Smooth muscle cell (in vitro differentiated cells): ENCODE data around the gene HTR4. TPM values are rescaled to one million over a fixed set of nuclear protein-coding genes. Genes with fewer than 3 reads are reported as not detected.
A peak's percentile ranks its signal among the peaks of the same experiment; 100 is the strongest.

Experiments used
- DNase-seq: peaks from one replicate; lab custom pipeline; 2025; ENCODE audit not compliant: unreplicated experiment; lab: John Stamatoyannopoulos, UW
- H2AFZ ChIP-seq: fragments of 200-600 bp; sonication (generic); 2 replicates; pipeline ENCODE4 v1.6.0; 2016; ENCODE audit warnings: antibody characterized with exemption, low read depth, mild to moderate bottlenecking
- H3F3A ChIP-seq: fragments of 200-600 bp; sonication (generic); 2 replicates; pipeline ENCODE4 v1.6.0; 2017; ENCODE audit warnings: antibody characterized with exemption, low read depth
- H3K27ac ChIP-seq: fragments of 200-600 bp; sonication (generic); 2 replicates; pipeline ENCODE4 v1.5.1; 2016; ENCODE audit warnings: low read depth, mild to moderate bottlenecking
- H3K27me3 ChIP-seq: fragments of 200-600 bp; sonication (generic); 2 replicates; pipeline ENCODE4 v1.6.1; 2016; ENCODE audit warnings: low read depth, mild to moderate bottlenecking
- H3K36me3 ChIP-seq: fragments of 200-600 bp; sonication (generic); 2 replicates; pipeline ENCODE4 v1.5.1; 2016; ENCODE audit warnings: low read depth
- H3K4me1 ChIP-seq: fragments of 200-600 bp; sonication (generic); 2 replicates; pipeline ENCODE4 v1.5.1; 2016; ENCODE audit warnings: low read depth
- H3K4me2 ChIP-seq: fragments of 200-600 bp; sonication (generic); 2 replicates; pipeline ENCODE4 v1.6.0; 2016; ENCODE audit warnings: mild to moderate bottlenecking
- H3K4me3 ChIP-seq: fragments of 200-600 bp; sonication (generic); 2 replicates; pipeline ENCODE4 v1.5.1; 2016; ENCODE audit warnings: mild to moderate bottlenecking
- H3K79me2 ChIP-seq: fragments of 200-600 bp; sonication (generic); 2 replicates; pipeline ENCODE4 v1.6.0; 2016; ENCODE audit warnings: low read depth, mild to moderate bottlenecking
- H3K9ac ChIP-seq: fragments of 200-600 bp; sonication (generic); 2 replicates; pipeline ENCODE4 v1.6.0; 2016; ENCODE audit warnings: low read depth
- H3K9me3 ChIP-seq: fragments of 200-600 bp; sonication (generic); replicated peaks from 2 replicates; pipeline ENCODE4 v1.5.1; 2016; ENCODE audit warnings: low read depth
- H4K20me1 ChIP-seq: fragments of 200-600 bp; sonication (generic); 2 replicates; pipeline ENCODE4 v1.6.0; 2016; ENCODE audit warnings: low read depth
- WGBS: methylation state at CpG from one replicate; pipeline ENCODE4 v1.1.7; 2016; ENCODE audit warnings: low lambda C conversion rate; 5-methylcytosine and 5-hydroxymethylcytosine counted together
- polyA plus RNA-seq: library from polyadenylated mRNA; unstranded; fragments of >200 nt; fragmentation: Nextera tagmentation; extraction: Ambion mirVana; gene quantifications from 2 replicates; pipeline ENCODE4 v1.2.1, GENCODE V29; 2016
- total RNA-seq: library from RNA; depleted of rRNA; stranded (reverse); fragments of >200 nt; gene quantifications from 2 replicates; pipeline ENCODE4 v1.2.3, GENCODE V29; 2014
- TF ChIP-seq, protein P1 (sequence below): fragments of 200-600 bp; sonication (generic); IDR thresholded peaks from 2 replicates; pipeline ENCODE4 v1.5.1; 2017; ENCODE audit warnings: borderline replicate concordance, mild to moderate bottlenecking, antibody characterized with exemption; ENCODE audit not compliant: insufficient read depth, poor library complexity, severe bottlenecking

Gene HTR4
- total and polyA plus RNA-seq, 2 experiments from 2014 or later, result 0.09 TPM; not detected in 1

DNA sequence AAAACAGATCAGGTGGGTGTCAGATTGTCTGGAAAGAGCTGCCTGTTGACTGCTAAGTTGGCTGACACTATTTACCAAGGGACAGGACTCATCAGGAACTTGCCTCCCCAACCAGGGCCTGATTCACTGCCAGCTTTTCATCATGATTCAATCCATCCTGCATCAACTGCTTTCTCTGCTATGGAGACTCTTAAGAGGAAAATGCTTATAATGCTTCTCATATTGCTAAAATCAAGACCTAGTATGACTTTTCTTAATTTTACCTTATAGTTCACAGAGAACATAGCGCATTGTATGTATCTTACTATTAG lies 21.3 kb downstream of the HTR4 start:
- Histone ChIP-seq H2AFZ (peak overlapping the region; percentile 26), H3F3A (no peaks in the 10 kb centered on the region), H3K9ac (no peak overlapping the region), H3K36me3 (no peaks in the 10 kb centered on the region), H3K4me2 (peak overlapping the region; percentile 46), H4K20me1 (no peaks in the 10 kb centered on the region), H3K27me3 (no peaks in the 10 kb centered on the region), H3K79me2 (no peaks in the 10 kb centered on the region), H3K4me3 (no peak overlapping the region), H3K4me1 (peaks cover 8% of the 10 kb centered on the region), H3K27ac (no peak overlapping the region), H3K9me3 (no peaks in the 10 kb centered on the region)
- DNase-seq, result no peak
- 100% methylated on average over 1 of the region's 1 CpG for WGBS
- TF ChIP-seq, protein P1, sequence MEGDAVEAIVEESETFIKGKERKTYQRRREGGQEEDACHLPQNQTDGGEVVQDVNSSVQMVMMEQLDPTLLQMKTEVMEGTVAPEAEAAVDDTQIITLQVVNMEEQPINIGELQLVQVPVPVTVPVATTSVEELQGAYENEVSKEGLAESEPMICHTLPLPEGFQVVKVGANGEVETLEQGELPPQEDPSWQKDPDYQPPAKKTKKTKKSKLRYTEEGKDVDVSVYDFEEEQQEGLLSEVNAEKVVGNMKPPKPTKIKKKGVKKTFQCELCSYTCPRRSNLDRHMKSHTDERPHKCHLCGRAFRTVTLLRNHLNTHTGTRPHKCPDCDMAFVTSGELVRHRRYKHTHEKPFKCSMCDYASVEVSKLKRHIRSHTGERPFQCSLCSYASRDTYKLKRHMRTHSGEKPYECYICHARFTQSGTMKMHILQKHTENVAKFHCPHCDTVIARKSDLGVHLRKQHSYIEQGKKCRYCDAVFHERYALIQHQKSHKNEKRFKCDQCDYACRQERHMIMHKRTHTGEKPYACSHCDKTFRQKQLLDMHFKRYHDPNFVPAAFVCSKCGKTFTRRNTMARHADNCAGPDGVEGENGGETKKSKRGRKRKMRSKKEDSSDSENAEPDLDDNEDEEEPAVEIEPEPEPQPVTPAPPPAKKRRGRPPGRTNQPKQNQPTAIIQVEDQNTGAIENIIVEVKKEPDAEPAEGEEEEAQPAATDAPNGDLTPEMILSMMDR, result no peak

DNA sequence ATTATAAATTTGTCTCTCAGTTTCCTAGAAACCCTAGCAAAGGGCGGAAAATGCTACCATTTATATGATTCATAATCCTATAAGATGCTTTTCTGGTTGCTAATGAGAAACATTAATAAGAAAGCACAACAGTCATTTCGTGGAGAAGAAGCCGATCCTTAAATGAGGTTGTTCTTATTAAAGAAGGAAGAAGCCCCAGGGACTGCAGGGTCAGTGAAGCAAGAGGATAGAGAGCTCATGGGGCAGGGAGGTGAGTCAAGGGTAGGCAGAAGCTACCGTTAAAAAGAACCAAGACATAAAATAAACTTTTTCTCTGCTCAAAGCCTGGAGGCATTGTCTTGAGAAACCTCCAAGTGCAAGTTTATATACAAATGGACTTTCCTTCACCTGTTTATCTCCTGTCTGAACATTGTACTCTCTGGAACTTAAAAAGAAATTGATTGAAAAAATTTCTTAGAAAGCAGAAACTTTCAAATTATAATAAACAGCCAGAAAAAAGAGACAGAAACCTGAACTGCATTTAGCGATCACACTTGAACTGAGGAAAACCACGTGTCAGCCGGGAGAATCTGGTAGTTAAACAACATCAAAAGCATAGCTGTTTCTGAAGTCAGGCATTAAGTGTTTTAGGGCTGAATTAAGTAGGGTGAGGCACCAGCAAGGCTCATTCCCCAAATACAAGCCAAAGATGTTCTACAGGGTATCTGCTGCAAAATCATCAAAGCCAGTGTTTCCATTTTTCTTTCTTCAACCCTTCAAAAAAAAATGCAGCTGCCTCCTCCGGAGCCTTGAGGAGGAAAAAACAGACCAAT lies 21.9 kb downstream of the HTR4 start:
- Histone ChIP-seq H3K4me3 (no peak overlapping the region), H2AFZ (peak overlapping the region; percentile 26), H3K36me3 (no peaks in the 10 kb centered on the region), H3K9ac (no peak overlapping the region), H3K4me2 (peak overlapping the region; percentile 46), H3K27me3 (no peaks in the 10 kb centered on the region), H4K20me1 (no peaks in the 10 kb centered on the region), H3F3A (no peaks in the 10 kb centered on the region), H3K4me1 (peaks cover 8% of the 10 kb centered on the region), H3K27ac (no peak overlapping the region), H3K79me2 (no peaks in the 10 kb centered on the region), H3K9me3 (no peaks in the 10 kb centered on the region)
- WGBS, result 33% methylated on average over 8 of the region's 8 CpGs
- TF ChIP-seq, protein P1, result no peak
- DNase-seq, result no peak

DNA sequence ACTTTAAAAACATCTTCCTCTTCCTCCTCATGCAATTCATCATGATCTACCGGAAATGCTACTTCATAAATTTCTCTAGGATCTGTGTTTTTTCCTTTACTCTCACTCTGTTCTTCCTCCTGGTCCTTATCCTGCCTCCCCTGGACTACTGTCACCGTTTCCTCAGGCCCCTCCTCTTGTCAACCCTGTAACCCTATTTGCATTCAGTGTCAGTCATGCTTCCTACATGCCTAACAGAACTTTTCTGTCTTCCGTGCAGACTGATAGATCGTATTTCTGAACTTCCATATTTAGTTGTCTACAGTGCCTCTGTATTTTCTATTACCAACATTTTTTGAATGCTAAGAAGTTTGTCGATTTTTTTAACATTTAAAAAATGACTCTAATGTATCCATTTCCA lies 27.3 kb downstream of the HTR4 start:
- Histone ChIP-seq H3K4me1 (no peaks in the 10 kb centered on the region), H3K27me3 (no peaks in the 10 kb centered on the region), H2AFZ (no peak overlapping the region), H3K9ac (no peak overlapping the region), H3K79me2 (no peaks in the 10 kb centered on the region), H3F3A (no peaks in the 10 kb centered on the region), H3K9me3 (no peaks in the 10 kb centered on the region), H3K4me2 (no peak overlapping the region), H3K36me3 (no peaks in the 10 kb centered on the region), H3K4me3 (no peak overlapping the region), H3K27ac (no peak overlapping the region), H4K20me1 (no peaks in the 10 kb centered on the region)
- 78% methylated on average over 5 of the region's 5 CpGs for WGBS
- DNase-seq, result no peak
- TF ChIP-seq, protein P1, result no peak

DNA sequence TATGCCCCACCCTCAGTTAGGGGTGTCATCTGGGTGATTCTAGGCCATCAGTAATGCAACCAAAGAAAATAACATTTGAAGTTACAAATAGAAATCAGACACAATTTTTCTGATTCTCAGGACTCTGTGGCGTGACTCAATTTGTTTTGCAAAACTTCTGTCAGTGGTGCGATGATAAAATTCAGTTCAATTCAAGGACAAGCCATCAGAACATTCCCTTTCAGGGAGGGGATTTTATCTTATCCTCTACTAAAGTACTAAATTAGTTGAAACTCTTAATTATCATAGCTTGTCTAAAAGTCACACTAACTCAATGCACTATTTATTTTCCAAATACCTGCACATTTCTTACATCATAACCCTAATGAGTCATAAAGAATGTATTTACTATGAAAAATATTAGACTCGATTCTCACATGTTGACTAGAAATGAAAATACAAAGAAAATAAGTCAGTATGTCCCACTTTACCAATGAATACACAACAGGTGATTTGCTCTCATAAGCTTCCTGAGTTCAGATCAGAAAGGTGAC lies 28.2 kb downstream of the HTR4 start:
- Histone ChIP-seq H3K79me2 (no peaks in the 10 kb centered on the region), H3F3A (no peaks in the 10 kb centered on the region), H3K9ac (no peak overlapping the region), H3K27ac (no peak overlapping the region), H3K4me2 (no peak overlapping the region), H3K36me3 (no peaks in the 10 kb centered on the region), H3K27me3 (no peaks in the 10 kb centered on the region), H3K9me3 (no peaks in the 10 kb centered on the region), H4K20me1 (no peaks in the 10 kb centered on the region), H3K4me3 (no peak overlapping the region), H2AFZ (no peak overlapping the region), H3K4me1 (no peaks in the 10 kb centered on the region)
- 91% methylated on average over 3 of the region's 3 CpGs for WGBS
- no peak for DNase-seq
- TF ChIP-seq, protein P1, result no peak
